Measurements from ENCODE around the gene SEC14L2. TPM values are rescaled to one million over a fixed set of nuclear protein-coding genes. Genes with fewer than 3 reads are reported as not detected.

Gene SEC14L2
- total and polyA plus RNA-seq, 4 donors: 6.5 to 110 (median 49.6) TPM

DNA sequence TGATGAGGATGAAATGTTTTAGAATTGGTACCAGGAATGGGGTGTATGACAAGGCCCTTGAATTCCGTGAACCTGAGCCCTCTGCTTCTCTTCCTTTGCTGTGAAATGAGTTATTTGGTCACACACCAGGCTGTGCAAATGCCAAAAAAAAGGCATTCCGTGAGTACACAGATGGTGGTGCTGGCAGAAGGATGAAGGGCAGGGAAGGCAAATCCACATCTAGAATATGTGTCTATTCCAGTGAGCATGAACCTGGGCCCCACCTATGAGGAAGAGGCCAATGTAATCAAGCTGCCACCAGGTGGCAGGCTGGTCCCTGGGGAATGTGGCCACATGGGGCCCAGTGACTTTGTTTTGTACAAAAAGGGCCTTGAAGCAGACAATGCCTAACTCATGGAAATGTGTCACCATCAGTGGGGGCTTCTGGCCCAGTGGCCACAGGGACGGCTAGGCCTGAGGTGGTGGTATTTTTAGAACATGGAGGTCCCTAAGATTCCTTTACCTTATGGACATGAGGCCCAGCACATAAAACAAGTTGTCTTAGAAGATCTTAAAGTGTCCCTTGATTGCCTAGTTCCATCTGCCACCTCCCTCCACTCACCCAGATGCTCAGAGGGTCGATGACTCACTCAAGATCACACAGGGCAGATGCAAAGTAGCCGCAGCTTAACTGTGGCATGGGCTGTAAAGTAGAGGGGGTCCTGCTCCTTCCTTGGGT lies 5.7 kb upstream of the SEC14L2 start:
- Histone ChIP-seq H3K27me3 (ENCODE audit: control insufficient read depth in 4 of 4, insufficient read depth in 4 of 4, low read length in 3 of 4) (no peaks in the 10 kb centered on the region), H3K4me3 (ENCODE audit: low read depth in 1 of 3, low read length in 3 of 3) (no peak overlapping the region), H3K9ac (ENCODE audit: low read depth in 1 of 2, low read length in 2 of 2) (peak overlapping the region; percentile 24 to 30), H3K9me3 (ENCODE audit: control insufficient read depth in 4 of 4, low read length in 3 of 4) (no peaks in the 10 kb centered on the region), H3K4me1 (ENCODE audit: control insufficient read depth in 4 of 4, insufficient read depth in 4 of 4, low read length in 3 of 4) (peaks cover 8 to 54% (median 43%) of the 10 kb centered on the region in 4 donors), H3K27ac (ENCODE audit: low read depth in 1 of 2, low read length in 2 of 2) (peak overlapping the region; percentile 88 to 91), H3K36me3 (ENCODE audit: control insufficient read depth in 4 of 4, insufficient read depth in 3 of 4, low read depth in 1 of 4, low read length in 3 of 4) (no peaks in the 10 kb centered on the region)
- peak; percentile 81 for DNase-seq (ENCODE audit: low spot score)
- WGBS: 47% methylated on average over 5 of the region's 5 CpGs
- TF ChIP-seq EGR1 (IDR thresholded peaks at IDR 0.05; ENCODE audit: low read depth in 2 of 2) (no peak), JUND (IDR thresholded peaks at IDR 0.05) (no peak), YY1 (IDR thresholded peaks at IDR 0.05) (peak; percentile 12), RXRA (IDR thresholded peaks at IDR 0.05) (no peak), HNF4A (conservative IDR thresholded peaks at IDR 0.05) (peak in 1 of 2 donors; percentile 21), SP1 (IDR thresholded peaks at IDR 0.05) (peak; percentile 12), FOXA1 (IDR thresholded peaks at IDR 0.05) (no peak), RAD21 (IDR thresholded peaks at IDR 0.05) (peak; percentile 99), FOXA2 (IDR thresholded peaks at IDR 0.05) (no peak), GABPA (IDR thresholded peaks at IDR 0.05 in 1 of 2, conservative IDR thresholded peaks at IDR 0.05 in 1 of 2) (no peak), NR2F2 (IDR thresholded peaks at IDR 0.05) (peak; percentile 19), HNF4G (IDR thresholded peaks at IDR 0.05) (no peak), TAF1 (conservative IDR thresholded peaks at IDR 0.05) (no peak)
- TF ChIP-seq, protein P1, sequence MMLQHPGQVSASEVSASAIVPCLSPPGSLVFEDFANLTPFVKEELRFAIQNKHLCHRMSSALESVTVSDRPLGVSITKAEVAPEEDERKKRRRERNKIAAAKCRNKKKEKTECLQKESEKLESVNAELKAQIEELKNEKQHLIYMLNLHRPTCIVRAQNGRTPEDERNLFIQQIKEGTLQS (IDR thresholded peaks at IDR 0.05): no peak
- TF ChIP-seq, protein P2, sequence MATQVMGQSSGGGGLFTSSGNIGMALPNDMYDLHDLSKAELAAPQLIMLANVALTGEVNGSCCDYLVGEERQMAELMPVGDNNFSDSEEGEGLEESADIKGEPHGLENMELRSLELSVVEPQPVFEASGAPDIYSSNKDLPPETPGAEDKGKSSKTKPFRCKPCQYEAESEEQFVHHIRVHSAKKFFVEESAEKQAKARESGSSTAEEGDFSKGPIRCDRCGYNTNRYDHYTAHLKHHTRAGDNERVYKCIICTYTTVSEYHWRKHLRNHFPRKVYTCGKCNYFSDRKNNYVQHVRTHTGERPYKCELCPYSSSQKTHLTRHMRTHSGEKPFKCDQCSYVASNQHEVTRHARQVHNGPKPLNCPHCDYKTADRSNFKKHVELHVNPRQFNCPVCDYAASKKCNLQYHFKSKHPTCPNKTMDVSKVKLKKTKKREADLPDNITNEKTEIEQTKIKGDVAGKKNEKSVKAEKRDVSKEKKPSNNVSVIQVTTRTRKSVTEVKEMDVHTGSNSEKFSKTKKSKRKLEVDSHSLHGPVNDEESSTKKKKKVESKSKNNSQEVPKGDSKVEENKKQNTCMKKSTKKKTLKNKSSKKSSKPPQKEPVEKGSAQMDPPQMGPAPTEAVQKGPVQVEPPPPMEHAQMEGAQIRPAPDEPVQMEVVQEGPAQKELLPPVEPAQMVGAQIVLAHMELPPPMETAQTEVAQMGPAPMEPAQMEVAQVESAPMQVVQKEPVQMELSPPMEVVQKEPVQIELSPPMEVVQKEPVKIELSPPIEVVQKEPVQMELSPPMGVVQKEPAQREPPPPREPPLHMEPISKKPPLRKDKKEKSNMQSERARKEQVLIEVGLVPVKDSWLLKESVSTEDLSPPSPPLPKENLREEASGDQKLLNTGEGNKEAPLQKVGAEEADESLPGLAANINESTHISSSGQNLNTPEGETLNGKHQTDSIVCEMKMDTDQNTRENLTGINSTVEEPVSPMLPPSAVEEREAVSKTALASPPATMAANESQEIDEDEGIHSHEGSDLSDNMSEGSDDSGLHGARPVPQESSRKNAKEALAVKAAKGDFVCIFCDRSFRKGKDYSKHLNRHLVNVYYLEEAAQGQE (IDR thresholded peaks at IDR 0.05): no peak
- TF ChIP-seq, protein P3, sequence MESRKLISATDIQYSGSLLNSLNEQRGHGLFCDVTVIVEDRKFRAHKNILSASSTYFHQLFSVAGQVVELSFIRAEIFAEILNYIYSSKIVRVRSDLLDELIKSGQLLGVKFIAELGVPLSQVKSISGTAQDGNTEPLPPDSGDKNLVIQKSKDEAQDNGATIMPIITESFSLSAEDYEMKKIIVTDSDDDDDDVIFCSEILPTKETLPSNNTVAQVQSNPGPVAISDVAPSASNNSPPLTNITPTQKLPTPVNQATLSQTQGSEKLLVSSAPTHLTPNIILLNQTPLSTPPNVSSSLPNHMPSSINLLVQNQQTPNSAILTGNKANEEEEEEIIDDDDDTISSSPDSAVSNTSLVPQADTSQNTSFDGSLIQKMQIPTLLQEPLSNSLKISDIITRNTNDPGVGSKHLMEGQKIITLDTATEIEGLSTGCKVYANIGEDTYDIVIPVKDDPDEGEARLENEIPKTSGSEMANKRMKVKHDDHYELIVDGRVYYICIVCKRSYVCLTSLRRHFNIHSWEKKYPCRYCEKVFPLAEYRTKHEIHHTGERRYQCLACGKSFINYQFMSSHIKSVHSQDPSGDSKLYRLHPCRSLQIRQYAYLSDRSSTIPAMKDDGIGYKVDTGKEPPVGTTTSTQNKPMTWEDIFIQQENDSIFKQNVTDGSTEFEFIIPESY (IDR thresholded peaks at IDR 0.05): no peak
- TF ChIP-seq, protein P4, sequence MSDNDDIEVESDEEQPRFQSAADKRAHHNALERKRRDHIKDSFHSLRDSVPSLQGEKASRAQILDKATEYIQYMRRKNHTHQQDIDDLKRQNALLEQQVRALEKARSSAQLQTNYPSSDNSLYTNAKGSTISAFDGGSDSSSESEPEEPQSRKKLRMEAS (IDR thresholded peaks at IDR 0.05): no peak
- TF ChIP-seq, protein P5, sequence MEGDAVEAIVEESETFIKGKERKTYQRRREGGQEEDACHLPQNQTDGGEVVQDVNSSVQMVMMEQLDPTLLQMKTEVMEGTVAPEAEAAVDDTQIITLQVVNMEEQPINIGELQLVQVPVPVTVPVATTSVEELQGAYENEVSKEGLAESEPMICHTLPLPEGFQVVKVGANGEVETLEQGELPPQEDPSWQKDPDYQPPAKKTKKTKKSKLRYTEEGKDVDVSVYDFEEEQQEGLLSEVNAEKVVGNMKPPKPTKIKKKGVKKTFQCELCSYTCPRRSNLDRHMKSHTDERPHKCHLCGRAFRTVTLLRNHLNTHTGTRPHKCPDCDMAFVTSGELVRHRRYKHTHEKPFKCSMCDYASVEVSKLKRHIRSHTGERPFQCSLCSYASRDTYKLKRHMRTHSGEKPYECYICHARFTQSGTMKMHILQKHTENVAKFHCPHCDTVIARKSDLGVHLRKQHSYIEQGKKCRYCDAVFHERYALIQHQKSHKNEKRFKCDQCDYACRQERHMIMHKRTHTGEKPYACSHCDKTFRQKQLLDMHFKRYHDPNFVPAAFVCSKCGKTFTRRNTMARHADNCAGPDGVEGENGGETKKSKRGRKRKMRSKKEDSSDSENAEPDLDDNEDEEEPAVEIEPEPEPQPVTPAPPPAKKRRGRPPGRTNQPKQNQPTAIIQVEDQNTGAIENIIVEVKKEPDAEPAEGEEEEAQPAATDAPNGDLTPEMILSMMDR (IDR thresholded peaks at IDR 0.05; ENCODE audit: low read depth, low read length, missing input control): peak; percentile 92
